NOMO-1 (cell line): Measurements from ENCODE around the gene ANKRD33B.
"Not testable (repeated sequence)": the region's sequence is repeated elsewhere in the genome, so short reads cannot be mapped to it uniquely, and the experiment has no call there.

Source experiments
- DNase-seq, 2 experiments: peaks; one replicate each; lab custom pipeline; 2025; ENCODE audit not compliant: unreplicated experiment in 2 of 2; lab: John Stamatoyannopoulos, UW

ANKRD33B gene

GRCh38 chr5:10633271-10634049, 69.6 kb downstream of the ANKRD33B start:
- DNase-seq: no peak

- DNase-seq: peak in 1 of 2 experiments; percentile 23
Measured at GRCh38 chr5:10634050-10634449, 70.2 kb downstream of the ANKRD33B start.

GRCh38 chr5:10634562-10634961, 70.7 kb downstream of the ANKRD33B start:
- DNase-seq: no peak

GRCh38 chr5:10635257-10635866, 71.5 kb downstream of the ANKRD33B start:
- DNase-seq: peak; percentile 95 to 100

GRCh38 chr5:10635867-10636350, 72.0 kb downstream of the ANKRD33B start:
- no peak for DNase-seq

GRCh38 chr5:10636363-10637142, 72.7 kb downstream of the ANKRD33B start:
- no peak for DNase-seq

- no peak for DNase-seq
Measured at GRCh38 chr5:10637944-10638343, 74.1 kb downstream of the ANKRD33B start.

GRCh38 chr5:10638723-10639122, 74.9 kb downstream of the ANKRD33B start:
- not testable (repeated sequence) for DNase-seq

GRCh38 chr5:10639846-10640368, 76.0 kb downstream of the ANKRD33B start:
- DNase-seq: no peak

- no peak for DNase-seq
Measured at GRCh38 chr5:10642367-10642766, 78.5 kb downstream of the ANKRD33B start.

GRCh38 chr5:10644192-10644591, 80.3 kb downstream of the ANKRD33B start:
- DNase-seq: no peak

GRCh38 chr5:10645146-10645545, 81.3 kb downstream of the ANKRD33B start:
- no peak for DNase-seq

GRCh38 chr5:10645671-10646070, 81.8 kb downstream of the ANKRD33B start:
- DNase-seq: no peak

GRCh38 chr5:10647640-10648039, 83.8 kb downstream of the ANKRD33B start:
- DNase-seq: no peak

GRCh38 chr5:10648806-10649665, 85.2 kb downstream of the ANKRD33B start:
- no peak for DNase-seq

GRCh38 chr5:10649666-10650380, 86.0 kb downstream of the ANKRD33B start:
- no peak for DNase-seq

GRCh38 chr5:10652151-10652550, 88.3 kb downstream of the ANKRD33B start:
- no peak for DNase-seq

- no peak for DNase-seq
Measured at GRCh38 chr5:10652606-10653005, 88.7 kb downstream of the ANKRD33B start.

GRCh38 chr5:10653043-10653442, 89.2 kb downstream of the ANKRD33B start:
- DNase-seq: no peak
